ENCODE measurements around the gene HLX.

HLX gene

DNA sequence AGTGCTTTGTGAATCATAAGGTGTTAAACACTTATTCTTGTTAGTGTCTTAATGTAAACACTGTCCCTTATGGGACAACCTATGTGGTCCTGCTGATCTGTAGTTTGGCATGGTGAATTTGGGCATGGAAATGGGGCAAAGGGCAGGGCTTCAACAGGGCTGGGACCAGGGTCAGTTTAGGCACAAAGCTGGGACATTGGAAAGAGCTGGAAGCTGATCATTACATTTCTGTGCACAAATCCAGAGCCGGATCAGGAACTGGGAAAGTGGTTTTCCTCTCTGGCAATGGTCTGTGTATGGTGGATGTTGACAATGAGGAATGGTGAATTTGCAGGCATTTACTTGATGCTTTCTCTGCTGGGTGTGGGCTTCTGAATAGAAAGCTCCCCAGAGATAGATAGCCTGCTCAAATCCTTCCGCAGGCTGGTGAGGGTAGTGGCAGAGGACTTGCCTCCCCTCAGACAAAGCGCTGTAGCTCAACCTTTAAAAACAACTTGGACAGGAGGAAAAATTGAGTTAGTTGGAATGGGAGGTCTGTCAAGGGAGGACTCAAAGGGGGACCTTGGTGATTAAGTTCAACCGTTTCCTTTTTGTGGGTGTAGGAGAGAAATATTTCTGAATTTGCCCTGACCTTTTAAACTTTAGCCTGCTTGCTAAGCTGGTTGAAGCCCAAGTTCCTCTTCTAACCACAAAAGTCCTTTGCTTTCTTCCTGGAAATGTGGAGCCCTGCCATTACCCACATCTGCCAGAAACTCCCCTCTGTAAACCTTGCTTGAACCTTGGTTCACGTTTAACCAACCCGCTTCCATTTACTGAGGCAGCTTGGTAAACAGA is 35.3 kb downstream of the HLX start:
- Histone ChIP-seq H3K27ac (ENCODE audit: low read length) (no peak overlapping the region), H3K4me1 (ENCODE audit: low read length) (no peaks in the 10 kb centered on the region), H3K9me2 (replicated peaks; ENCODE audit: insufficient read depth, low read length) (no peaks in the 10 kb centered on the region), H3K36me3 (replicated peaks; ENCODE audit: insufficient read depth, low read length) (no peaks in the 10 kb centered on the region), H3K9me3 (replicated peaks; ENCODE audit: insufficient read depth, low read length) (no peaks in the 10 kb centered on the region), H3K4me2 (ENCODE audit: low read depth, low read length) (no peak overlapping the region), H3F3A (ENCODE audit: insufficient read depth, low read length) (no peaks in the 10 kb centered on the region), H2AFZ (ENCODE audit: low read length) (no peak overlapping the region), H3K79me2 (ENCODE audit: low read length) (no peaks in the 10 kb centered on the region), H3K9ac (ENCODE audit: low read length) (no peak overlapping the region), H3K27me3 (replicated peaks; ENCODE audit: insufficient read depth, low read length) (no peaks in the 10 kb centered on the region), H3K4me3 (ENCODE audit: low read length) (no peak overlapping the region), H4K20me1 (ENCODE audit: insufficient read depth, low read length) (no peaks in the 10 kb centered on the region)
- TF ChIP-seq, protein P1, sequence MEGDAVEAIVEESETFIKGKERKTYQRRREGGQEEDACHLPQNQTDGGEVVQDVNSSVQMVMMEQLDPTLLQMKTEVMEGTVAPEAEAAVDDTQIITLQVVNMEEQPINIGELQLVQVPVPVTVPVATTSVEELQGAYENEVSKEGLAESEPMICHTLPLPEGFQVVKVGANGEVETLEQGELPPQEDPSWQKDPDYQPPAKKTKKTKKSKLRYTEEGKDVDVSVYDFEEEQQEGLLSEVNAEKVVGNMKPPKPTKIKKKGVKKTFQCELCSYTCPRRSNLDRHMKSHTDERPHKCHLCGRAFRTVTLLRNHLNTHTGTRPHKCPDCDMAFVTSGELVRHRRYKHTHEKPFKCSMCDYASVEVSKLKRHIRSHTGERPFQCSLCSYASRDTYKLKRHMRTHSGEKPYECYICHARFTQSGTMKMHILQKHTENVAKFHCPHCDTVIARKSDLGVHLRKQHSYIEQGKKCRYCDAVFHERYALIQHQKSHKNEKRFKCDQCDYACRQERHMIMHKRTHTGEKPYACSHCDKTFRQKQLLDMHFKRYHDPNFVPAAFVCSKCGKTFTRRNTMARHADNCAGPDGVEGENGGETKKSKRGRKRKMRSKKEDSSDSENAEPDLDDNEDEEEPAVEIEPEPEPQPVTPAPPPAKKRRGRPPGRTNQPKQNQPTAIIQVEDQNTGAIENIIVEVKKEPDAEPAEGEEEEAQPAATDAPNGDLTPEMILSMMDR (IDR thresholded peaks at IDR 0.05; ENCODE audit: low read length), result no peak
- TF ChIP-seq EZH2phosphoT487 (IDR thresholded peaks at IDR 0.05; ENCODE audit: low read length), result no peak
- no peak for TF ChIP-seq EZH2 (optimal IDR thresholded peaks at IDR 0.05; ENCODE audit: low read depth, low read length)
- DNase-seq, result no peak

DNA sequence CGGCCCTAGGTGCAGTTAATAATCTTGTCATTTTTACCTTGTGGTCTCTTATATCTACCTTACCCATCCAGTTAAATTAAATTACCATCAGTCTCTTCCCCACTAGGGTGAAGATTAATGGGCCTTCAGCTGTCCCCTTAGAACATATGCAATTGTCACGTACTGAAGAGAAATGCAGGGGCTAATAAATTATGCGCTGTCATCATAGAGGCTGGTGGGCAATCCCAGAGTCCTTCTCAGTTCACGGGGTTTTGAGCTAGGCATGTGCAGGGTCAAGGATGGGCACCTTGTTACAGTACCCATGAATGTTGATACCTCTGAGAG is 35.8 kb downstream of the HLX start:
- Histone ChIP-seq H4K20me1 (ENCODE audit: insufficient read depth, low read length) (no peaks in the 10 kb centered on the region), H3K79me2 (ENCODE audit: low read length) (no peaks in the 10 kb centered on the region), H3K27me3 (replicated peaks; ENCODE audit: insufficient read depth, low read length) (no peaks in the 10 kb centered on the region), H3F3A (ENCODE audit: insufficient read depth, low read length) (no peaks in the 10 kb centered on the region), H3K27ac (ENCODE audit: low read length) (no peak overlapping the region), H3K36me3 (replicated peaks; ENCODE audit: insufficient read depth, low read length) (no peaks in the 10 kb centered on the region), H3K9me2 (replicated peaks; ENCODE audit: insufficient read depth, low read length) (no peaks in the 10 kb centered on the region), H3K4me3 (ENCODE audit: low read length) (no peak overlapping the region), H3K9ac (ENCODE audit: low read length) (no peak overlapping the region), H3K9me3 (replicated peaks; ENCODE audit: insufficient read depth, low read length) (no peaks in the 10 kb centered on the region), H3K4me1 (ENCODE audit: low read length) (no peaks in the 10 kb centered on the region), H3K4me2 (ENCODE audit: low read depth, low read length) (no peak overlapping the region), H2AFZ (ENCODE audit: low read length) (no peak overlapping the region)
- TF ChIP-seq, protein P1 (IDR thresholded peaks at IDR 0.05; ENCODE audit: low read length), result no peak
- TF ChIP-seq EZH2 (optimal IDR thresholded peaks at IDR 0.05; ENCODE audit: low read depth, low read length), result no peak
- TF ChIP-seq EZH2phosphoT487 (IDR thresholded peaks at IDR 0.05; ENCODE audit: low read length), result no peak
- DNase-seq, result no peak

DNA sequence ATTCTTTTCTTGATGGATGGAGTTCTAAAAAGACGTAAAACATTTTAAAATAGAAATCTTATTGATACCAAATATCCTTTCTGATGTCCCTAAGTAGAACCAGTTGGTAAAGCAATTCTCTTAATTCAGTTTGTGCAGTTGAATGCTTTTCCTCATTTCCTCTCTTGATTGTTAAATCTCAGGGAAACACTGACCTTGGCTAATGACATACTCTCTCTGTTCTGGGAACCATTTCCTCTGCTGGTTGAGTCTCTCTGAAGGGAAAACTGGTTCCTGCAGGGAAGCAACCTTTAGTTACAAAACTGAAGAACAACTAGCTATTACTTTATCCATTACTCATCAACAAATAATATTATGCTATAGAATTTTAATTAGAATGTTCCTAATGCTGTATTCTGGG is 36.7 kb downstream of the HLX start:
- no peak for DNase-seq
- H3K9ac ChIP-seq (ENCODE audit: low read length), result no peak overlapping the region
- H4K20me1 ChIP-seq (ENCODE audit: insufficient read depth, low read length), result no peaks in the 10 kb centered on the region
- no peaks in the 10 kb centered on the region for H3K27me3 ChIP-seq (replicated peaks; ENCODE audit: insufficient read depth, low read length)
- H2AFZ ChIP-seq (ENCODE audit: low read length), result no peak overlapping the region
- TF ChIP-seq EZH2 (optimal IDR thresholded peaks at IDR 0.05; ENCODE audit: low read depth, low read length) (no peak), EZH2phosphoT487 (IDR thresholded peaks at IDR 0.05; ENCODE audit: low read length) (no peak)
- TF ChIP-seq, protein P1 (IDR thresholded peaks at IDR 0.05; ENCODE audit: low read length), result no peak
- H3K4me3 ChIP-seq (ENCODE audit: low read length), result no peak overlapping the region
- H3K9me3 ChIP-seq (replicated peaks; ENCODE audit: insufficient read depth, low read length), result no peaks in the 10 kb centered on the region
- no peaks in the 10 kb centered on the region for H3K4me1 ChIP-seq (ENCODE audit: low read length)
- no peaks in the 10 kb centered on the region for H3K36me3 ChIP-seq (replicated peaks; ENCODE audit: insufficient read depth, low read length)
- no peaks in the 10 kb centered on the region for H3F3A ChIP-seq (ENCODE audit: insufficient read depth, low read length)
- no peak overlapping the region for H3K27ac ChIP-seq (ENCODE audit: low read length)
- no peaks in the 10 kb centered on the region for H3K79me2 ChIP-seq (ENCODE audit: low read length)
- H3K9me2 ChIP-seq (replicated peaks; ENCODE audit: insufficient read depth, low read length), result no peaks in the 10 kb centered on the region
- no peak overlapping the region for H3K4me2 ChIP-seq (ENCODE audit: low read depth, low read length)

Data from MM.1S (cell line).